ENCODE measurements around the gene ABCC12.
A peak's percentile ranks its signal among the peaks of the same experiment; 100 is the strongest.

DNA sequence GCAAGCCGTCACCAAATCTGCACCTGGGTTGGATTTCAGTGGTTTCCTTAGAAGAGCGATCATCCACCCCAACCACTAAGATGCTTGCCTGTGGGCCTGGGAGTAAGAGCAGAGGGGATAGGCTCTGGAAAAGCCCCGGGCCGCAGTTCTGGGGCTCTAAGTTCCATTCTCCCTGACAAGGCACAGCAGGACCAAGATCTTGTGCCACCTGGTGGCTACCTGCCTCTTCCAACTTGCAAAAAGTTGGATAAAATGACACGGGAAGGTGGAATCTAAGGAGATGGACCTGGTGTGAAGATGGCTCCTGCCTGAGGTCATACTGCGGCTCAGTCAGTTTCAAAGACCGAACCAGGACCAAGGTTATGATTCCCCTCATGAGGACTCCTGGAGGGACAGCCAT, 42.3 kb downstream of the ABCC12 start:
- TF ChIP-seq CEBPB (IDR thresholded peaks at IDR 0.05) = no peak
- peak; percentile 30; the same call in 1 of the 2 replicates for TF ChIP-seq RAD21 (IDR thresholded peaks at IDR 0.05; ENCODE audit: low read depth)
- TF ChIP-seq, protein P1, sequence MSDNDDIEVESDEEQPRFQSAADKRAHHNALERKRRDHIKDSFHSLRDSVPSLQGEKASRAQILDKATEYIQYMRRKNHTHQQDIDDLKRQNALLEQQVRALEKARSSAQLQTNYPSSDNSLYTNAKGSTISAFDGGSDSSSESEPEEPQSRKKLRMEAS (IDR thresholded peaks at IDR 0.05) = no peak
- TF ChIP-seq NFIC (IDR thresholded peaks at IDR 0.05) = no peak
- no peak for TF ChIP-seq EP300 (IDR thresholded peaks at IDR 0.05; ENCODE audit: borderline replicate concordance)
- TF ChIP-seq, protein P2, sequence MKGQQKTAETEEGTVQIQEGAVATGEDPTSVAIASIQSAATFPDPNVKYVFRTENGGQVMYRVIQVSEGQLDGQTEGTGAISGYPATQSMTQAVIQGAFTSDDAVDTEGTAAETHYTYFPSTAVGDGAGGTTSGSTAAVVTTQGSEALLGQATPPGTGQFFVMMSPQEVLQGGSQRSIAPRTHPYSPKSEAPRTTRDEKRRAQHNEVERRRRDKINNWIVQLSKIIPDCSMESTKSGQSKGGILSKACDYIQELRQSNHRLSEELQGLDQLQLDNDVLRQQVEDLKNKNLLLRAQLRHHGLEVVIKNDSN (IDR thresholded peaks at IDR 0.05) = no peak
- TF ChIP-seq, protein P3, sequence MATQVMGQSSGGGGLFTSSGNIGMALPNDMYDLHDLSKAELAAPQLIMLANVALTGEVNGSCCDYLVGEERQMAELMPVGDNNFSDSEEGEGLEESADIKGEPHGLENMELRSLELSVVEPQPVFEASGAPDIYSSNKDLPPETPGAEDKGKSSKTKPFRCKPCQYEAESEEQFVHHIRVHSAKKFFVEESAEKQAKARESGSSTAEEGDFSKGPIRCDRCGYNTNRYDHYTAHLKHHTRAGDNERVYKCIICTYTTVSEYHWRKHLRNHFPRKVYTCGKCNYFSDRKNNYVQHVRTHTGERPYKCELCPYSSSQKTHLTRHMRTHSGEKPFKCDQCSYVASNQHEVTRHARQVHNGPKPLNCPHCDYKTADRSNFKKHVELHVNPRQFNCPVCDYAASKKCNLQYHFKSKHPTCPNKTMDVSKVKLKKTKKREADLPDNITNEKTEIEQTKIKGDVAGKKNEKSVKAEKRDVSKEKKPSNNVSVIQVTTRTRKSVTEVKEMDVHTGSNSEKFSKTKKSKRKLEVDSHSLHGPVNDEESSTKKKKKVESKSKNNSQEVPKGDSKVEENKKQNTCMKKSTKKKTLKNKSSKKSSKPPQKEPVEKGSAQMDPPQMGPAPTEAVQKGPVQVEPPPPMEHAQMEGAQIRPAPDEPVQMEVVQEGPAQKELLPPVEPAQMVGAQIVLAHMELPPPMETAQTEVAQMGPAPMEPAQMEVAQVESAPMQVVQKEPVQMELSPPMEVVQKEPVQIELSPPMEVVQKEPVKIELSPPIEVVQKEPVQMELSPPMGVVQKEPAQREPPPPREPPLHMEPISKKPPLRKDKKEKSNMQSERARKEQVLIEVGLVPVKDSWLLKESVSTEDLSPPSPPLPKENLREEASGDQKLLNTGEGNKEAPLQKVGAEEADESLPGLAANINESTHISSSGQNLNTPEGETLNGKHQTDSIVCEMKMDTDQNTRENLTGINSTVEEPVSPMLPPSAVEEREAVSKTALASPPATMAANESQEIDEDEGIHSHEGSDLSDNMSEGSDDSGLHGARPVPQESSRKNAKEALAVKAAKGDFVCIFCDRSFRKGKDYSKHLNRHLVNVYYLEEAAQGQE (IDR thresholded peaks at IDR 0.05; ENCODE audit: low read depth) = no peak
- no peak for TF ChIP-seq TAF1 (IDR thresholded peaks at IDR 0.05; ENCODE audit: low read depth)
- no peak for TF ChIP-seq YY1 (IDR thresholded peaks at IDR 0.05; ENCODE audit: low read depth)
- TF ChIP-seq FOXM1 (IDR thresholded peaks at IDR 0.05; ENCODE audit: borderline replicate concordance, low read depth) = no peak
- no peak for TF ChIP-seq CREB1 (IDR thresholded peaks at IDR 0.05; ENCODE audit: low read depth)
- no peak for TF ChIP-seq TEAD4 (IDR thresholded peaks at IDR 0.05)
- TF ChIP-seq TCF12 (IDR thresholded peaks at IDR 0.05; ENCODE audit: low read depth) = no peak
- TF ChIP-seq ZBTB7A (IDR thresholded peaks at IDR 0.05; ENCODE audit: low read depth) = no peak

Measured in Ishikawa (cell line).